Fibroblast of lung (primary cell): ENCODE results near the gene CAMK2B.

Experiments
- CTCF ChIP-seq, 2 donors: IDR thresholded peaks in 1 of 2; conservative IDR thresholded peaks in 1 of 2; 1 replicate in 1 of 2; 2 replicates in 1 of 2; pipeline ENCODE4 v1.5.1; 2011 to 2012; ENCODE audit warnings: low read length in 2 of 2, control low read depth in 1 of 2, inconsistent platforms in 1 of 2, low read depth in 1 of 2, mild to moderate bottlenecking in 1 of 2
- EZH2 ChIP-seq: IDR thresholded peaks from 2 replicates; pipeline ENCODE4 v1.5.1; 2012; ENCODE audit warnings: low read length, control low read depth, mild to moderate bottlenecking; ENCODE audit errors: missing control alignments

- TF ChIP-seq CTCF (conservative IDR thresholded peaks at IDR 0.05 in 1 of 2, IDR thresholded peaks at IDR 0.05 in 1 of 2; ENCODE audit: low read depth in 1 of 2, low read length in 2 of 2) (no peak), EZH2 (no peak)
These were observed 2.6 kb downstream of the CAMK2B start for GRCh38 chr7:44322631-44323363.
